Measurements from ENCODE around the gene TMPRSS3.

DNA sequence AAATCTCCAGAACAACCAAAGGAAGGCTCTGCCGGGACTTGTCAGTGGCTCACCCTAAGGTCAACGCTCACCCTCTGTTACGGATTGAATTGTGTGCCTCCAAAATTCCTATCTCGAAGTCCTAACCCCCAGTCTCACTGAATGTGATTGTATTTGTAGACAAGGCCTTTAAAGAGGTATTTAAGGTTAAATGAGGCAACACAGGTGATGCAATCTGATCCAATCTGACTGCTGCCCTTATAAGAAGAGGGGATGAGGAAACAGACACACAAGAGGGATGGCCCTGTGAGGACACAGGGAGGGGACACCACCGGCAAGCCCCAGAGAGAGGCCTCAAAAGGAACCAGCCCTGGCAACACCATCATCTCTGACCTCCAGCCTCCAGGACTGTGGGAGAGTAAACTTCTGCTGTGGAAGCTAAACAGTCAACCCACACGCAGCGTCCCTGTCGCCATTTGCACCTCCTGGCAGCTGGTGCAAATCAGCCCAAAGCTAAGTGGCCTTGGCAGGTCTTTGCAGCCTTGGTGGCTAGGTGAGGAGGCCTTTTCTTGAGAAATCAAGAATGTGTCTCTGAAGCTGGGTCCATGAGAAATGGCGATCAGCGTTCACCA is 32.1 kb upstream of the TMPRSS3 start:
- TF ChIP-seq, protein P1, sequence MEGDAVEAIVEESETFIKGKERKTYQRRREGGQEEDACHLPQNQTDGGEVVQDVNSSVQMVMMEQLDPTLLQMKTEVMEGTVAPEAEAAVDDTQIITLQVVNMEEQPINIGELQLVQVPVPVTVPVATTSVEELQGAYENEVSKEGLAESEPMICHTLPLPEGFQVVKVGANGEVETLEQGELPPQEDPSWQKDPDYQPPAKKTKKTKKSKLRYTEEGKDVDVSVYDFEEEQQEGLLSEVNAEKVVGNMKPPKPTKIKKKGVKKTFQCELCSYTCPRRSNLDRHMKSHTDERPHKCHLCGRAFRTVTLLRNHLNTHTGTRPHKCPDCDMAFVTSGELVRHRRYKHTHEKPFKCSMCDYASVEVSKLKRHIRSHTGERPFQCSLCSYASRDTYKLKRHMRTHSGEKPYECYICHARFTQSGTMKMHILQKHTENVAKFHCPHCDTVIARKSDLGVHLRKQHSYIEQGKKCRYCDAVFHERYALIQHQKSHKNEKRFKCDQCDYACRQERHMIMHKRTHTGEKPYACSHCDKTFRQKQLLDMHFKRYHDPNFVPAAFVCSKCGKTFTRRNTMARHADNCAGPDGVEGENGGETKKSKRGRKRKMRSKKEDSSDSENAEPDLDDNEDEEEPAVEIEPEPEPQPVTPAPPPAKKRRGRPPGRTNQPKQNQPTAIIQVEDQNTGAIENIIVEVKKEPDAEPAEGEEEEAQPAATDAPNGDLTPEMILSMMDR (IDR thresholded peaks at IDR 0.05): no peak
- no peak for TF ChIP-seq EZH2 (IDR thresholded peaks at IDR 0.05; ENCODE audit: borderline replicate concordance, insufficient read depth, low read depth, low read length, poor library complexity, severe bottlenecking)

Data from B cell (primary cell).